Activated CD8-positive, alpha-beta T cell treated with anti-CD3 and anti-CD28 coated beads for 36 hours (primary cell): ENCODE measurements around the gene CSNK1D. TPM values are rescaled to one million over a fixed set of nuclear protein-coding genes. Genes with fewer than 3 reads are reported as not detected.
"Not testable (repeated sequence)": the region's sequence is repeated elsewhere in the genome, so short reads cannot be mapped to it uniquely, and the experiment has no call there.

Experiments used
- ATAC-seq: fragments of 200-7000 bp; cut with Tn5 transposase; one replicate; pipeline ENCODE4 v1.10.0; 2021; ENCODE audit warnings: mild to moderate bottlenecking, moderate library complexity
- CTCF ChIA-PET: fragments of 350-600 bp; sonication (Branson Sonifier 250); formaldehyde crosslinking; loops from one replicate; lab custom pipeline; 2021; ENCODE audit warnings: antibody characterized with exemption; lab: Charles Lee
- POLR2A ChIA-PET: fragments of 350-600 bp; sonication (Branson Sonifier 250); formaldehyde crosslinking; loops from one replicate; lab custom pipeline; 2021; ENCODE audit warnings: antibody characterized with exemption; lab: Charles Lee
- DNase-seq: peaks from one replicate; pipeline ENCODE4 v3.0.0-alpha.2; 2020
- H3K27ac Mint-ChIP-seq: one replicate; pipeline ENCODE4 v1.8.0; 2021; ENCODE audit warnings: mild to moderate bottlenecking, mixed read lengths
- H3K27me3 Mint-ChIP-seq: one replicate; pipeline ENCODE4 v1.8.0; 2021; ENCODE audit warnings: mixed read lengths
- H3K36me3 Mint-ChIP-seq: one replicate; pipeline ENCODE4 v1.8.0; 2021; ENCODE audit warnings: low read depth, mixed read lengths
- H3K4me1 Mint-ChIP-seq: one replicate; pipeline ENCODE4 v1.8.0; 2021; ENCODE audit warnings: low read depth, mixed read lengths
- H3K4me3 Mint-ChIP-seq: one replicate; pipeline ENCODE4 v1.8.0; 2021; ENCODE audit warnings: mild to moderate bottlenecking, moderate library complexity, mixed read lengths
- H3K9me3 Mint-ChIP-seq: one replicate; pipeline ENCODE4 v1.8.0; 2021; ENCODE audit warnings: mixed read lengths
- CTCF ChIP-seq: fragments of 200-600 bp; IDR thresholded peaks from one replicate; pipeline ENCODE4 v1.8.0; 2022; ENCODE audit warnings: antibody characterized with exemption, mild to moderate bottlenecking
- intact Hi-C: fragments of 100-400 bp; cut with micrococcal nuclease; formaldehyde crosslinking; loops from one replicate; pipeline ENCODE4 v1.10.0; 2022
- total RNA-seq, 2 experiments: library from RNA; stranded (reverse); gene quantifications; one replicate each; pipeline ENCODE4 v1.2.3, GENCODE V29; 2021

Gene CSNK1D
- total RNA-seq, 2 experiments from 2014 or later, result 90.6 to 97.0 TPM

- no peak for ATAC-seq
- H3K36me3 Mint-ChIP-seq, result peaks cover 3% of the 10 kb centered on the region
- POLR2A ChIA-PET, result interaction anchor here (0.6 to 3.2 kb wide), 7 partner anchors 8 to 85 kb away, joined by 3 to 13 read pairs (median 3); no protein-coding TSS in a partner anchor
- DNase-seq, result no peak
- peaks cover 38% of the 10 kb centered on the region for H3K4me1 Mint-ChIP-seq
- H3K27me3 Mint-ChIP-seq, result no peaks in the 10 kb centered on the region
- no peaks in the 10 kb centered on the region for H3K9me3 Mint-ChIP-seq
- peak overlapping the region; percentile 65 for H3K27ac Mint-ChIP-seq
- peak overlapping the region; percentile 71 for H3K4me3 Mint-ChIP-seq
- CTCF ChIA-PET, result interaction anchor here (1.0 to 2.7 kb wide), 5 partner anchors 9 to 107 kb away, joined by 3 to 9 read pairs (median 5); no protein-coding TSS in a partner anchor
- TF ChIP-seq CTCF, result no peak
- intact Hi-C loops, result no loop called here
Measured at GRCh38 chr17:82214012-82214628, 59.4 kb downstream of the CSNK1D start.

- no peaks in the 10 kb centered on the region for H3K27me3 Mint-ChIP-seq
- H3K9me3 Mint-ChIP-seq, result no peaks in the 10 kb centered on the region
- H3K27ac Mint-ChIP-seq, result peak overlapping the region; percentile 88
- TF ChIP-seq CTCF, result no peak
- POLR2A ChIA-PET, result interaction anchor here (0.6 to 3.2 kb wide), 7 partner anchors 11 to 109 kb away, joined by 3 to 13 read pairs (median 4); partner anchors contain the start of gene SLC16A3
- H3K4me3 Mint-ChIP-seq, result peak overlapping the region; percentile 71
- peaks cover 43% of the 10 kb centered on the region for H3K4me1 Mint-ChIP-seq
- DNase-seq, result peak; percentile 77
- peak; percentile 34 for ATAC-seq
- intact Hi-C loops, result no loop called here
- CTCF ChIA-PET, result interaction anchor here (0.7 to 1.8 kb wide), 6 partner anchors 8 to 107 kb away, joined by 3 to 7 read pairs (median 4); no protein-coding TSS in a partner anchor
- H3K36me3 Mint-ChIP-seq, result peaks cover 3% of the 10 kb centered on the region
Measured at GRCh38 chr17:82213251-82214011, 60.1 kb downstream of the CSNK1D start.

GRCh38 chr17:82212331-82213250 is 60.9 kb downstream of the CSNK1D start, which contains the start of gene CCDC57:
TSS of gene CCDC57 (minus strand) at chr17:82212842. CDS start at chr17:82201944, 10,898 bp downstream.
- H3K4me1 Mint-ChIP-seq, result peaks cover 43% of the 10 kb centered on the region
- intact Hi-C loops, result no loop called here
- ChIA-PET CTCF (interaction anchor here (0.7 to 1.8 kb wide), 4 partner anchors 10 to 26 kb away, joined by 3 to 5 read pairs (median 4); no protein-coding TSS in a partner anchor), POLR2A (interaction anchor here (0.6 to 3.2 kb wide), 9 partner anchors 10 to 108 kb away, joined by 3 to 13 read pairs (median 4); partner anchors contain the start of gene SLC16A3)
- H3K36me3 Mint-ChIP-seq, result peaks cover 3% of the 10 kb centered on the region
- no peaks in the 10 kb centered on the region for H3K27me3 Mint-ChIP-seq
- no peaks in the 10 kb centered on the region for H3K9me3 Mint-ChIP-seq
- H3K4me3 Mint-ChIP-seq, result peak within 1 kb of the TSS; percentile 75
- peak; percentile 76 for ATAC-seq
- DNase-seq, result peak; percentile 76
- no peak for TF ChIP-seq CTCF
- H3K27ac Mint-ChIP-seq, result peak within 1 kb of the TSS; percentile 88

- POLR2A ChIA-PET, H3K27ac Mint-ChIP-seq, CTCF ChIA-PET: not testable (repeated sequence)
Measured at GRCh38 chr17:82210655-82211054, 62.8 kb downstream of the CSNK1D start.

More at GRCh38 chr17:82210655-82211054, 62.8 kb downstream of the CSNK1D start:
- DNase-seq, intact Hi-C loops, H3K27me3 Mint-ChIP-seq, H3K9me3 Mint-ChIP-seq, H3K36me3 Mint-ChIP-seq, ATAC-seq, H3K4me3 Mint-ChIP-seq: not testable (repeated sequence)
- H3K4me1 Mint-ChIP-seq, result peaks cover 42% of the 10 kb centered on the region
